Endothelial cell of umbilical vein (primary cell): ENCODE measurements around the gene VPS45. TPM values are rescaled to one million over a fixed set of nuclear protein-coding genes. Genes with fewer than 3 reads are reported as not detected.

Experiments
- BruUV-seq: library from RNA; stranded (reverse); fragments of 400-500 nt; replicated peaks from 2 replicates; lab custom pipeline; 2021; lab: Mats Ljungman, UMichigan
- CTCF ChIA-PET: fragments of 300-600, 350-600 bp; sonication (Branson Sonifier 250); formaldehyde crosslinking; loops from one replicate; lab custom pipeline; 2021; ENCODE audit warnings: antibody characterized with exemption, inconsistent platforms; lab: Charles Lee
- POLR2A ChIA-PET: fragments of 300-600, 350-600 bp; sonication (Branson Sonifier 250); formaldehyde crosslinking; loops from one replicate; lab custom pipeline; 2021; ENCODE audit warnings: antibody characterized with exemption, inconsistent platforms; lab: Charles Lee
- DNase-seq: peaks from one replicate; pipeline ENCODE4 v3.0.0-alpha.2; 2011; ENCODE audit warnings: low read depth, low spot score
- FAIRE-seq: peaks from 2 replicates; lab custom pipeline; 2011; peaks lifted over from hg19 to GRCh38; lab: Jason Lieb, UNC
- H2AFZ ChIP-seq: 2 replicates; pipeline ENCODE4 v1.6.0; 2012; ENCODE audit warnings: low read depth, low read length, control low read depth, inconsistent platforms
- H3K27ac ChIP-seq: 2 replicates; pipeline ENCODE4 v1.5.1; 2011; ENCODE audit warnings: low read depth, mild to moderate bottlenecking, control low read depth, low read length, moderate library complexity; ENCODE audit not compliant: insufficient read depth
- H3K27me3 ChIP-seq, 2 experiments: 2 replicates each; pipeline versions ENCODE4 v1.6.0 to v1.6.1; 2011; ENCODE audit warnings: low read length in 2 of 2, mixed read lengths in 1 of 2; ENCODE audit not compliant: control insufficient read depth in 2 of 2, insufficient read depth in 2 of 2
- H3K36me3 ChIP-seq, 2 experiments: 2 replicates in 1 of 2; 3 replicates in 1 of 2; pipeline ENCODE4 v1.5.1; 2011; ENCODE audit warnings: low read length in 2 of 2, mild to moderate bottlenecking in 1 of 2, moderate library complexity in 1 of 2; ENCODE audit not compliant: control insufficient read depth in 2 of 2, insufficient read depth in 2 of 2; ENCODE audit errors: extremely low read depth in 1 of 2
- H3K4me1 ChIP-seq: 3 replicates; pipeline ENCODE4 v1.5.1; 2011; ENCODE audit warnings: mild to moderate bottlenecking, low read length; ENCODE audit not compliant: control insufficient read depth, insufficient read depth; ENCODE audit errors: extremely low read depth
- H3K4me2 ChIP-seq: 2 replicates; pipeline ENCODE4 v1.6.1; 2011; ENCODE audit warnings: low read length, control low read depth, mixed read lengths; ENCODE audit not compliant: insufficient read depth
- H3K4me3 ChIP-seq, 3 experiments: fragments of 200-600 bp in 1 of 3; sonication (generic), shearing (Covaris generic) in 1 of 3; replicated peaks in 1 of 3; 2 replicates each; pipeline ENCODE4 v1.5.1; 2011 to 2016; ENCODE audit warnings: control low read depth in 3 of 3, low read length in 3 of 3, mild to moderate bottlenecking in 2 of 3, inconsistent platforms in 1 of 3, low read depth in 1 of 3, moderate library complexity in 1 of 3; ENCODE audit not compliant: insufficient read depth in 1 of 3
- H3K79me2 ChIP-seq: 2 replicates; pipeline ENCODE4 v1.6.0; 2012; ENCODE audit warnings: low read length, inconsistent platforms; ENCODE audit not compliant: control insufficient read depth, insufficient read depth
- H3K9ac ChIP-seq: replicated peaks from 2 replicates; pipeline ENCODE3; 2011; ENCODE audit warnings: low read length, control low read depth; ENCODE audit not compliant: insufficient read depth; ENCODE audit errors: extremely low read depth
- H3K9me1 ChIP-seq: replicated peaks from 3 replicates; pipeline ENCODE4 v1.6.0; 2011; ENCODE audit warnings: mild to moderate bottlenecking, low read length; ENCODE audit not compliant: control insufficient read depth, insufficient read depth; ENCODE audit errors: extremely low read depth
- H3K9me3 ChIP-seq: replicated peaks from 2 replicates; pipeline ENCODE4 v1.5.1; 2012; ENCODE audit warnings: low read length, inconsistent platforms; ENCODE audit not compliant: control insufficient read depth, insufficient read depth
- H4K20me1 ChIP-seq: replicated peaks from 2 replicates; pipeline ENCODE3; 2011; ENCODE audit warnings: mild to moderate bottlenecking, low read length; ENCODE audit not compliant: control insufficient read depth, insufficient read depth; ENCODE audit errors: extremely low read depth
- CTCF ChIP-seq, 2 donors: IDR thresholded peaks; 1 replicate in 1 of 2; 2 replicates in 1 of 2; pipeline ENCODE4 v1.5.1; 2011; ENCODE audit warnings: low read length in 2 of 2, mild to moderate bottlenecking in 2 of 2, moderate library complexity in 2 of 2, control low read depth in 1 of 2, inconsistent platforms in 1 of 2, low read depth in 1 of 2; ENCODE audit not compliant: insufficient read depth in 1 of 2; ENCODE audit errors: extremely low read depth in 1 of 2
- EZH2 ChIP-seq: IDR thresholded peaks from 2 replicates; pipeline ENCODE4 v1.6.1; 2012; ENCODE audit warnings: borderline replicate concordance, low read depth, mild to moderate bottlenecking, moderate library complexity, low read length, inconsistent platforms; ENCODE audit not compliant: severe bottlenecking
- FOS ChIP-seq: IDR thresholded peaks from 2 replicates; pipeline ENCODE4 v1.6.1; 2011; ENCODE audit warnings: mild to moderate bottlenecking, low read length, moderate library complexity, borderline replicate concordance; ENCODE audit not compliant: insufficient read depth
- GATA2 ChIP-seq: IDR thresholded peaks from 2 replicates; pipeline ENCODE4 v1.7.0; 2011; ENCODE audit warnings: low read depth, mild to moderate bottlenecking, moderate library complexity, mixed read lengths, low read length; ENCODE audit not compliant: insufficient read length, insufficient read depth
- JUN ChIP-seq: IDR thresholded peaks from 2 replicates; pipeline ENCODE4 v1.6.1; 2011; ENCODE audit warnings: borderline replicate concordance, low read depth; ENCODE audit not compliant: insufficient read length, insufficient read depth
- MAX ChIP-seq: IDR thresholded peaks from 2 replicates; pipeline ENCODE4 v1.6.1; 2011; ENCODE audit not compliant: insufficient read depth, insufficient read length
- MYC ChIP-seq: IDR thresholded peaks from one replicate; pipeline ENCODE4 v1.6.1; 2011; ENCODE audit warnings: mild to moderate bottlenecking, low read depth, low read length
- POLR2A ChIP-seq: IDR thresholded peaks from 2 replicates; pipeline ENCODE4 v1.6.1; 2012; ENCODE audit warnings: low read depth, mild to moderate bottlenecking, control low read depth, low read length
- POLR2AphosphoS5 ChIP-seq: IDR thresholded peaks from 2 replicates; pipeline ENCODE4 v1.6.1; 2012; ENCODE audit warnings: low read depth, mild to moderate bottlenecking, control low read depth, low read length, moderate library complexity; ENCODE audit not compliant: insufficient read depth
- dilution Hi-C: fragments of 300-500 bp; cut with MboI; formaldehyde crosslinking; loops from one replicate; pipeline ENCODE4 v1.15.0; 2019; ENCODE audit warnings: low sequenced_read_pairs; ENCODE audit not compliant: extremely low pct_ligation_motif_present
- intact Hi-C: fragments of 100-400 bp; cut with micrococcal nuclease; formaldehyde crosslinking; loops from one replicate; pipeline ENCODE4 v1.10.0; 2022
- polyA plus RNA-seq, 4 experiments: library from polyadenylated mRNA; depleted of rRNA in 3 of 4; stranded (reverse) in 3 of 4; unstranded in 1 of 4; fragments of >200 nt; gene quantifications; 2 replicates each; pipeline versions ENCODE4 v1.2.1 to v1.2.3, GENCODE V29; 2011 to 2012; ENCODE audit warnings: missing spikeins in 1 of 4
- total RNA-seq: library from RNA; stranded (reverse); gene quantifications from 2 replicates; pipeline ENCODE4 v1.2.3, GENCODE V29; 2021

The VPS45 gene
- total and polyA plus RNA-seq, 2 donors (not counting 3 experiments of a cell fraction or from before 2014, with no cell fraction given) = 24.8 to 43.7 TPM

GRCh38 chr1:150180474-150180873 is 112.9 kb downstream of the VPS45 start:
- FAIRE-seq = no peak
- TF ChIP-seq CTCF (IDR thresholded peaks at IDR 0.05; ENCODE audit: extremely low read depth in 1 of 2, insufficient read depth in 1 of 2, low read depth in 1 of 2, low read length in 2 of 2) (no peak), FOS (no peak), MYC (no peak), EZH2 (no peak), JUN (no peak), GATA2 (no peak), POLR2A (no peak), MAX (no peak), POLR2AphosphoS5 (no peak)
- no peaks in the 10 kb centered on the region for H3K79me2 ChIP-seq
- dilution Hi-C loops (no loop called here), intact Hi-C loops (no loop called here)
- no peaks in the 10 kb centered on the region for H4K20me1 ChIP-seq
- no peak overlapping the region for H3K9ac ChIP-seq
- H3K9me3 ChIP-seq = no peaks in the 10 kb centered on the region
- ChIA-PET POLR2A (no interaction called here), CTCF (no interaction called here)
- BruUV-seq = no TSS peak
- no peaks in the 10 kb centered on the region for H3K36me3 ChIP-seq
- H3K4me2 ChIP-seq = no peak overlapping the region
- H2AFZ ChIP-seq = no peak overlapping the region
- H3K9me1 ChIP-seq = no peaks in the 10 kb centered on the region
- no peaks in the 10 kb centered on the region for H3K4me1 ChIP-seq
- H3K27me3 ChIP-seq = no peaks in the 10 kb centered on the region
- H3K27ac ChIP-seq = no peak overlapping the region
- DNase-seq = no peak
- H3K4me3 ChIP-seq = no peak overlapping the region
